Mucosa of descending colon (tissue), 3 donors: ENCODE data around the gene INPP4A. TPM values are rescaled to one million over a fixed set of nuclear protein-coding genes. Genes with fewer than 3 reads are reported as not detected.

Experiments used
- ATAC-seq: fragments of 200-7000 bp; cut with Tn5 transposase; one replicate; pipeline ENCODE4 v1.9.1; 2020; ENCODE audit warnings: mild to moderate bottlenecking, moderate library complexity
- DNase-seq, 3 donors: peaks; one replicate each; pipeline ENCODE4 v3.0.0-alpha.2; 2020
- H3K36me3 ChIP-seq: fragments of 200-600 bp; one replicate; pipeline ENCODE4 v1.8.0; 2021; ENCODE audit warnings: low read depth, mild to moderate bottlenecking
- H3K4me1 ChIP-seq: fragments of 200-600 bp; one replicate; pipeline ENCODE4 v1.8.0; 2021; ENCODE audit warnings: low read depth, mild to moderate bottlenecking
- H3K4me3 ChIP-seq: fragments of 200-600 bp; one replicate; pipeline ENCODE4 v1.8.0; 2021; ENCODE audit warnings: mild to moderate bottlenecking
- H3K9me3 ChIP-seq: fragments of 200-600 bp; one replicate; pipeline ENCODE4 v1.8.0; 2021; ENCODE audit warnings: mild to moderate bottlenecking
- intact Hi-C, 2 donors: fragments of 100-400 bp; cut with DNase I in 1 of 2; cut with micrococcal nuclease in 1 of 2; formaldehyde crosslinking; loops; one replicate each; pipeline versions ENCODE4 v1.11.0 to v1.11.1; 2022; cut with DNase I, micrococcal nuclease
- total RNA-seq, 3 donors: library from RNA; stranded (reverse); fragmentation: NEBNext Ultra II Directional in 2 of 3; extraction: Animal tissue kit (Norgen Biotek cat#: 25700) in 2 of 3; gene quantifications; one replicate each; pipeline versions ENCODE4 v1.2.1 to v1.2.4, GENCODE V29; 2021 to 2023
- TF ChIP-seq, protein P1 (sequence below): fragments of 200-600 bp; IDR thresholded peaks from one replicate; pipeline ENCODE4 v1.8.0; 2022; ENCODE audit warnings: antibody characterized with exemption, mild to moderate bottlenecking
- donor health status: DM: no; HTN: no; CAD: no; lungs with moderate emphysema.
- donor health status: DM: no; HTN: no; CAD: no.
- donor health status: DM: no; HTN: yes; CAD: no.

The INPP4A gene
- total RNA-seq, 3 donors from 2014 or later, result 18.2 to 39.8 (median 19.1) TPM

DNA sequence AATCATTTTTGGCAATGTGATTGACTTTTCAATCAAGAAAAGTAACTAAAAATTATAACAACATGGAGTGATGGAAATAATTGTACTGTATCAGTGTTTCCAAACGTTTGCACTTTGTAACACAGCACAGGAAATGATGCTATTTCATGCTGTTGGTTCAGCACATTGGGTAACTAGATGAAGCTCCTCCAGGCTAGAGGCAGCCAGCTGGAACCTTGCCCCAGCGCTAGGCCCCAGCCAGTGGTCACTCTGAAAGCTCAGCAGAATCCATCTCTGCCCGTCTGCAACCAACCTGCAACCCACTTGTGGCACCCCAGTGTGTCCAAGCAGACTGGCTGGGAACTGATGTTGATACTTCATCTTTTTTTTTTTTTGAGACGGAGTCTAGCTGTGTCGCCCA lies 179.0 kb downstream of the INPP4A start:
- Histone ChIP-seq H3K4me3 (no peak overlapping the region), H3K9me3 (no peaks in the 10 kb centered on the region), H3K4me1 (no peaks in the 10 kb centered on the region), H3K36me3 (no peaks in the 10 kb centered on the region)
- DNase-seq, result no peak
- TF ChIP-seq, protein P1, sequence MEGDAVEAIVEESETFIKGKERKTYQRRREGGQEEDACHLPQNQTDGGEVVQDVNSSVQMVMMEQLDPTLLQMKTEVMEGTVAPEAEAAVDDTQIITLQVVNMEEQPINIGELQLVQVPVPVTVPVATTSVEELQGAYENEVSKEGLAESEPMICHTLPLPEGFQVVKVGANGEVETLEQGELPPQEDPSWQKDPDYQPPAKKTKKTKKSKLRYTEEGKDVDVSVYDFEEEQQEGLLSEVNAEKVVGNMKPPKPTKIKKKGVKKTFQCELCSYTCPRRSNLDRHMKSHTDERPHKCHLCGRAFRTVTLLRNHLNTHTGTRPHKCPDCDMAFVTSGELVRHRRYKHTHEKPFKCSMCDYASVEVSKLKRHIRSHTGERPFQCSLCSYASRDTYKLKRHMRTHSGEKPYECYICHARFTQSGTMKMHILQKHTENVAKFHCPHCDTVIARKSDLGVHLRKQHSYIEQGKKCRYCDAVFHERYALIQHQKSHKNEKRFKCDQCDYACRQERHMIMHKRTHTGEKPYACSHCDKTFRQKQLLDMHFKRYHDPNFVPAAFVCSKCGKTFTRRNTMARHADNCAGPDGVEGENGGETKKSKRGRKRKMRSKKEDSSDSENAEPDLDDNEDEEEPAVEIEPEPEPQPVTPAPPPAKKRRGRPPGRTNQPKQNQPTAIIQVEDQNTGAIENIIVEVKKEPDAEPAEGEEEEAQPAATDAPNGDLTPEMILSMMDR, result no peak
- intact Hi-C loops, result no loop called here
- ATAC-seq, result peak; percentile 29

DNA sequence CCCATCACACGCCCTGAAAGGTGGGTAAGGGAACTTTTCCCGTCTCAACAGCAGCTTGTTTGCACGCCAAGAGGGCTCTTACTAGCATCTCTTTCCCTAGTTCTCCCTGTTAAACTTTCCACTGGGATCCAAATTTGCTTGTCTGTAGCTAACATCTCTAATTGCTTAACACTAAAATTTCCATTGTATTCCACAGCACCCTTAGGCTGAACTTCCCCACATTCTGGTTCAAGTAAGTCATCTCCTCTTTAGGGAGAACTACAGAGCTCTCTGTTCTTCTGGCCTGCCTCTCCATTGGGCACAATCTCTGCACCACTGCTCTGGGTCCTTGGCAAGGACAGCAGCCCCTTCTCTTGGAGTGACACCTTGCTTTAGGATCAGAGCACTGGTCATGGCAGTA lies 187.7 kb downstream of the INPP4A start:
- Histone ChIP-seq H3K4me1 (no peaks in the 10 kb centered on the region), H3K36me3 (peaks cover 3% of the 10 kb centered on the region), H3K9me3 (no peaks in the 10 kb centered on the region), H3K4me3 (no peak overlapping the region)
- DNase-seq, result no peak
- ATAC-seq, result no peak
- TF ChIP-seq, protein P1, result no peak
- intact Hi-C loops, result no loop called here

DNA sequence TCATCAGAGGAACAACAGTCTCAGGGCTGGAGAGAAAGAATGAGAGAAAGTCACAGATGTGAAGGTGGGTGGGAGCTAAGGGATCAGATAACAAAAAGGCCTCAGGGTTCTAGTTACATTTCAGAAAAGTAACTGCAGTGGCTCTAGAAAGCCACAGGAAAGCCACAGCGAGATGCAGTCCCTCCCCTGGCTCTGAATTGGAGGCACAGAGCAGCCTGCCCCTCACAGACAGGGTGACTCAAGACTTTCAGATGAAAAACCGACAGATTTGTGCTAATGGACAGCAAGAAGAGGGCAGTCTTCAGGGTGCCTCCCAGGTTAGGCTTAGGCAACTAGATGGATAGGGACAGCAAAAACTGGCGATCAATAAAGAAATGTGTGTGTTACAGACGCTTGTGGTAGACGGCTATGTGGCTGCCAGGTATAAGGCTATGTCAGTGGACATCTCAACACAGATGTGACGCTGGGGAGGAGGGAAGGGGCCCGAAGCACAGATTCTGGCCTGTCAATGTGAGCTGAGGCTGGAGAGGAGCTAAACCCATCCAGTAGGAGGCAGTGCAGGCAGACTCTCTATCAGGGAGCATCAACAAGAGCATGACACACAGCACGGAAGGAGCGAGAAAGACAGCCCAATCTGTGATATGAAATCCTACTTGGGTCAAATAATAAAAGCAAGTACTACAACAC lies 189.9 kb downstream of the INPP4A start:
- H3K4me3 ChIP-seq, result no peak overlapping the region
- no peaks in the 10 kb centered on the region for H3K4me1 ChIP-seq
- no peaks in the 10 kb centered on the region for H3K9me3 ChIP-seq
- H3K36me3 ChIP-seq, result peaks cover 3% of the 10 kb centered on the region
- peak in 1 of 3 donors; percentile 23 for DNase-seq
- ATAC-seq, result peak; percentile 57
- TF ChIP-seq, protein P1, result no peak
- intact Hi-C loops, result no loop called here

DNA sequence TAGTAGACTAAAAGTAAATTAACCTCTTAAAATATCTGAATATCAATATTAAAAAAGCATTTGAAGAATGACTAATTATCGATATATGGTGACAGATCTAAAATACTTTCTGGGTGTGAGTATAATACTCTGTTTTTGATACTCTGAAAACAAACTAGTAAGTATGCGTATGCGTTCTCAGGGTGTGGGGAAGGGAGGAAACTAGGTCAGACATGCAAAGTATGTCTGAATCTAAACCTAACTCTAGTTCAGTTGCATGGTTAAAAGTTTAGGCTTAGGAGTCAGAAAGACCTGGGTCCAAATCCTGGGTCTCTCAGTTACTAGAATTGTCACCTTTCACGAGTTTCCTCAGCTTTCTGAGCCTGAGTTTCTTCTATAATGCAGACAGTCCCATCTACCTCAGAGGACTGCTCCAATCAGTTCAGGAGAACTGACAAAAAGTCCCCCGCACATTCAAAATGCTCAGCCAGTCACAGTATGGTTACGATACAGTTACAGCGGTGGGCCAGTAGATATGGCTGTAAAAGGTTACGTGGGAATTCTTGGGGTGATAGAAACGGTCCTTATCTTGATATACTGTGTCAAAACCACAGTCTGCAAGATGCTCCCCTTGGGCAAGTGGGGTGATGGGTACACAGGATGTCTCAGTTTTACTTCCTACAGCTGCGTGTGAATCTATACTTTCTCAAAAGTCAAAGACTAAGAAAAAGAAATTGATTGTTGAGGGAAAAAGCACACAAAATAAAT lies 192.9 kb downstream of the INPP4A start:
- TF ChIP-seq, protein P1, result no peak
- no peaks in the 10 kb centered on the region for H3K9me3 ChIP-seq
- ATAC-seq, result peak; percentile 67
- H3K4me3 ChIP-seq, result no peak overlapping the region
- DNase-seq, result no peak
- intact Hi-C loops, result no loop called here
- H3K36me3 ChIP-seq, result peaks cover 3% of the 10 kb centered on the region
- H3K4me1 ChIP-seq, result no peaks in the 10 kb centered on the region

DNA sequence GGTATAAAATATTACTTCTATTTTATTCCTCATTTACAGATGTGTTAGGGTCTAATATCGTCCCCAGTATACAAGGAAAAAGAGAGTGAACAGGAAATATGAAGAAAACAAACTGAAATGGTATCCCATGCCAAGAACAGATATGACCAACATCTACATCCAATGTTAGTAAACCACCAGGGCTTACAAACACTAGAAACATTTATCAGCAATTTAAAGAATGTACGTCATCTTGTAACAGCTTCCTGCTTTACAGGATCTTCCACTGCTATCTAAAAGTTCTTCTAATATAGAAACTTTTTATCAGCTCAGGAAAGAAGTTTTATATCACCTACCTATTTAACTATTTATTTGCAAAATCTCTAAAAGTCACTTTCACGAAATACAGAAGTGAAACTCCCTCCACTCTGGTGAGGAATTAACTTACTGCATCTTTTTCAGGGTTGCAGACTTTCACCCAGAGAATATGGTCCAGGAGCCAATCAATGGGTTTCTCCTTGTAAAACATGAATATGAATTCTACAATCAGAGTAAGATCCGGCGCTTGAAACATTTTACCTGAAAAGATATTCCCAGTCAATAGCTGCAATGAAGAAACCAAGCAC lies 198.9 kb downstream of the INPP4A start:
- Histone ChIP-seq H3K4me1 (no peaks in the 10 kb centered on the region), H3K36me3 (peaks cover 5% of the 10 kb centered on the region), H3K9me3 (no peaks in the 10 kb centered on the region), H3K4me3 (no peak overlapping the region)
- TF ChIP-seq, protein P1, result no peak
- ATAC-seq (no peak), DNase-seq (no peak)
- intact Hi-C loops, result no loop called here

Other genes with a start within 250 kb of the INPP4A start
- 1 to 10 TPM in 1 of 3 donors, under 1 TPM in 2; 0.20 to 3.4 (median 0.63) TPM for gene CNGA3, start 98.4 kb upstream of the INPP4A start, total RNA-seq
- gene COA5, start 163.7 kb downstream of the INPP4A start, total RNA-seq, result 10 to 100 TPM; 27.7 to 35.2 (median 28.0) TPM
- gene UNC50, start 163.7 kb downstream of the INPP4A start, total RNA-seq, result 10 to 100 TPM; 32.6 to 44.3 (median 35.4) TPM